PFSK-1 (cell line): ENCODE data around the gene SLC12A3.

Experiments
- FOXP2 ChIP-seq: optimal IDR thresholded peaks from 2 replicates; pipeline ENCODE3; 2011; ENCODE audit warnings: borderline replicate concordance, control low read depth, inconsistent platforms; ENCODE audit not compliant: insufficient read depth; ENCODE audit errors: extremely low read length, extremely low read depth
- POLR2AphosphoS5 ChIP-seq: IDR thresholded peaks from 2 replicates; pipeline ENCODE4 v1.6.1; 2012; ENCODE audit warnings: low read depth, mild to moderate bottlenecking, control low read depth, low read length, moderate library complexity
- SIN3A ChIP-seq: IDR thresholded peaks from 2 replicates; pipeline ENCODE4 v1.6.1; 2012; ENCODE audit warnings: mild to moderate bottlenecking, low read length, moderate library complexity, borderline replicate concordance; ENCODE audit not compliant: insufficient read depth
- TAF1 ChIP-seq: IDR thresholded peaks from 2 replicates; pipeline ENCODE4 v1.6.1; 2012; ENCODE audit warnings: low read length, control low read depth, borderline replicate concordance; ENCODE audit not compliant: insufficient read depth
- TF ChIP-seq, protein P1 (sequence below), 2 experiments: IDR thresholded peaks; 2 replicates each; pipeline versions ENCODE4 v1.6.1 to v1.8.0; 2011 to 2012; ENCODE audit warnings: low read depth in 2 of 2, low read length in 2 of 2, control low read depth in 1 of 2, inconsistent platforms in 1 of 2, mild to moderate bottlenecking in 1 of 2, moderate library complexity in 1 of 2; ENCODE audit not compliant: insufficient read depth in 1 of 2

SLC12A3 gene

DNA sequence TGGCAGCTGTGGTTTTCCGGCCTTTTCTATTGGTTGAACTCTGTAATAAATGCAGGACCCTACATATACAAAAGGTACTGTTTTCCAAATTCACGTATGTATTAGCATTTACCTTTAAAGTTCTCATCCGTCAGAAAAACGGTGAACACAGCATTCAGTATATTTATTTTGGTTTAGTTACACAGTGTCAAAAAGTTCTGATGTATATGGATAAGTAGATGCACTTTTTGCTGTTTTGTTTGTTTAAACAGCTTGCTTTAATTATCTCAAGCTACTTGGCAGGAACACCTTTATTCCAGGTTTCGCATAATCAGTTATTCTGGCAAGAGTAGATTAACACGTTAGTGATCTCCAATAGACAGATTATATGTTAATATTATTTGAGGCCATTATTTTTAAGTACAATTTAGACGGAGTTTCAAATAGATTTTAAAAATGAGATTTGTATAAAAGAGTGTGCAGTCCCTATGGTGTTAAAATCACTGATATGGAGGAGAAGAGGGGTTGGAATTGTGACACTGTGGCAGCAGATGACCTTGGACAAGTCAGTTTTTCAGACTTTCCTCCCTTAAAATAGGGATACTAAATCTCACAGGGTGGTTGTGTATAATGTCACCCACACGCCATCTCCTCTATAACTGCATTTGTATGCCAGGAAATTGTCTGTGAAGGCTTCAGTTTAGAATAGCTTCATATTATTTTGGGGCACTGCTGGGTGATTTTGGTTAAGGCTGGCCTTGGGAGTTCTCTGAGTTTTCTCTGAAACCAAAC is 69.0 kb downstream of the SLC12A3 start:
- no peak for TF ChIP-seq FOXP2
- no peak for TF ChIP-seq SIN3A
- TF ChIP-seq POLR2AphosphoS5, result no peak
- no peak for TF ChIP-seq TAF1
- TF ChIP-seq, protein P1, sequence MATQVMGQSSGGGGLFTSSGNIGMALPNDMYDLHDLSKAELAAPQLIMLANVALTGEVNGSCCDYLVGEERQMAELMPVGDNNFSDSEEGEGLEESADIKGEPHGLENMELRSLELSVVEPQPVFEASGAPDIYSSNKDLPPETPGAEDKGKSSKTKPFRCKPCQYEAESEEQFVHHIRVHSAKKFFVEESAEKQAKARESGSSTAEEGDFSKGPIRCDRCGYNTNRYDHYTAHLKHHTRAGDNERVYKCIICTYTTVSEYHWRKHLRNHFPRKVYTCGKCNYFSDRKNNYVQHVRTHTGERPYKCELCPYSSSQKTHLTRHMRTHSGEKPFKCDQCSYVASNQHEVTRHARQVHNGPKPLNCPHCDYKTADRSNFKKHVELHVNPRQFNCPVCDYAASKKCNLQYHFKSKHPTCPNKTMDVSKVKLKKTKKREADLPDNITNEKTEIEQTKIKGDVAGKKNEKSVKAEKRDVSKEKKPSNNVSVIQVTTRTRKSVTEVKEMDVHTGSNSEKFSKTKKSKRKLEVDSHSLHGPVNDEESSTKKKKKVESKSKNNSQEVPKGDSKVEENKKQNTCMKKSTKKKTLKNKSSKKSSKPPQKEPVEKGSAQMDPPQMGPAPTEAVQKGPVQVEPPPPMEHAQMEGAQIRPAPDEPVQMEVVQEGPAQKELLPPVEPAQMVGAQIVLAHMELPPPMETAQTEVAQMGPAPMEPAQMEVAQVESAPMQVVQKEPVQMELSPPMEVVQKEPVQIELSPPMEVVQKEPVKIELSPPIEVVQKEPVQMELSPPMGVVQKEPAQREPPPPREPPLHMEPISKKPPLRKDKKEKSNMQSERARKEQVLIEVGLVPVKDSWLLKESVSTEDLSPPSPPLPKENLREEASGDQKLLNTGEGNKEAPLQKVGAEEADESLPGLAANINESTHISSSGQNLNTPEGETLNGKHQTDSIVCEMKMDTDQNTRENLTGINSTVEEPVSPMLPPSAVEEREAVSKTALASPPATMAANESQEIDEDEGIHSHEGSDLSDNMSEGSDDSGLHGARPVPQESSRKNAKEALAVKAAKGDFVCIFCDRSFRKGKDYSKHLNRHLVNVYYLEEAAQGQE (IDR thresholded peaks at IDR 0.05; ENCODE audit: insufficient read depth in 1 of 2, low read depth in 2 of 2, low read length in 2 of 2), result no peak

DNA sequence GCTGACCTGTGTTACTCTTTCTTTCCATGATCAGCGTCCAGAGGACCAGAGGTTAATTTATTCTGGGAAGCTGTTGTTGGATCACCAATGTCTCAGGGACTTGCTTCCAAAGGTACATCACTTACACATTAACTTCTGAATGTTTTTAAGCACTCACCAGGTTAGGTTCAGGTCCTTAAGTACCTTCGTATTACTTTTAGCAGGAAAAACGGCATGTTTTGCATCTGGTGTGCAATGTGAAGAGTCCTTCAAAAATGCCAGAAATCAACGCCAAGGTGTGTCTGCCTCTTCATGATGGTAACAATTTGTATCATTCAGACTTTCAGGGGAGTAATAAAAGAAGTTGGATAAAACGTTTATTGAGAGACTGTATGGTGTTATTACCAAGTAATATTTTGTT is 70.2 kb downstream of the SLC12A3 start:
- TF ChIP-seq, protein P1 (IDR thresholded peaks at IDR 0.05; ENCODE audit: insufficient read depth in 1 of 2, low read depth in 2 of 2, low read length in 2 of 2), result no peak
- no peak for TF ChIP-seq TAF1
- no peak for TF ChIP-seq SIN3A
- TF ChIP-seq POLR2AphosphoS5, result no peak
- no peak for TF ChIP-seq FOXP2

DNA sequence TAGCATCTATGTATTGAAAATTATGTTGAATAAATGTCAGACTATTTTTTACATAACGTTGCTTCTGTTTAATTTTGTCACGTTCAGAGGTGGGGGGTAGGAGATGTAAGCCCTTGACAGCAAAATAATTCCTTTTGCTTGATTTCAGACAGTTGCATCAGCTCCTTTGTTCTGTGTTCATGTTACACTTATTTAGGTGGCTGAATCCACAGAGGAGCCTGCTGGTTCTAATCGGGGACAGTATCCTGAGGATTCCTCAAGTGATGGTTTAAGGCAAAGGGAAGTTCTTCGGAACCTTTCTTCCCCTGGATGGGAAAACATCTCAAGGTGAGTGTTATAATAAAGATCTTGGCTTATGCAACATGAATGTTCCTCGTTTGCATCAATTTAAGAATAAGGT is 71.5 kb downstream of the SLC12A3 start:
- no peak for TF ChIP-seq FOXP2
- TF ChIP-seq POLR2AphosphoS5, result no peak
- TF ChIP-seq, protein P1 (IDR thresholded peaks at IDR 0.05; ENCODE audit: insufficient read depth in 1 of 2, low read depth in 2 of 2, low read length in 2 of 2), result no peak
- no peak for TF ChIP-seq SIN3A
- TF ChIP-seq TAF1, result no peak

DNA sequence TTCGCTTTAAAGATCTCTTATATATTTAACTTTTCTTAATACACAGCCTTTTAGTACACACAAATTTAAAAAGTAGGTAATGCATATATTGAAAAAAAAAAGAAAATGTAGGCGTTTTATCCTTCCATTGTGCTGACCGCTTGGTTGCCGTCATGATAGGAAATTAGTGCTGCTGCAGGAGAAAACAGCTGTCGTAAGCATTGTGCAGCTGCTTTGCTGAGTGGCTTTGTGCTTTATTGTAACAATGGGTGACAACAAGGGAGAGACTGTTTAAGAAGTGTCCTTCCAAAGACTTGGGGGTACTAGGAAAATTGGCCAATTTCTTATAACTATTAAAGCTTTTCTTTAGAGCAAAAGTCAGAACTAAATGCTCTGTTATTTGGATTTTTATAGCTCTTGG is 71.9 kb downstream of the SLC12A3 start:
- TF ChIP-seq TAF1 (no peak), POLR2AphosphoS5 (no peak), SIN3A (no peak), FOXP2 (no peak)
- TF ChIP-seq, protein P1 (IDR thresholded peaks at IDR 0.05; ENCODE audit: insufficient read depth in 1 of 2, low read depth in 2 of 2, low read length in 2 of 2), result no peak
